ENCODE results near the gene SPDYE4.

SPDYE4 gene

DNA sequence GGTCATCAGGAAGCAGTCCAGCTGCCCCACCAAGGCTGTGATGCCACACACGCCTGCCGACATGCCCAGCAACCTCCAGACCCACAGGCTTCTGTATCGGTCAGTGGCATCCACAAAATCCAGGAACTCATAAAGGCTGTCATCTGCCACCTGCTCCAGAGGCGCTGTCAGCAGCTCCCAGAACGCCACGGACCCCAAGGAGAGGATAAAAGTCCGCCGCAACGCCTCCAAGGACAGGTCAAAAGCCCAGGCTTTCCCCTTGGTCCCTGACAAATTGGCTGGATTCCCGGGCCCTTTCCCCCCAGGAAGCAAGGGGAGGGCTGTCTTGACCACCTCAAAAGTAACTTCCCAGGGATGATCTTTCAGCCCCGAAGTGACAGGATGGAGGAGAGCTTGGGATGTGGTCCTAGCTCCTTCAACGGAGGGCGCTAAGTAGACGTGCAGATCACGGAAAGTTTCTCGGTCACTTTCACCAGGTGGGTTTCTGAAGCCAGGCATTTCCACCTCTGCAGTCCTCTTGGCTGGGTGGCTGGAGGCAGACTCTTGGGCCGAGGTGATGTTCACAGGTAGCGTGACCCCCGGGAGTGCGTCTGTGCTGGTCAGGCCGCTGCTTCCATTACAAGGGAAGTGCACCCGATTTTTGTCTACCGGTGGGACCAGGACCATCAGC lies 40.0 kb upstream of the SPDYE4 start:
- 83 to 85% methylated on average over 22 to 23 of the region's 23 CpGs for WGBS, 2 experiments (ENCODE audit: insufficient coverage in 2 of 2)
- Histone ChIP-seq H3K4me3 (ENCODE audit: extremely low read depth, insufficient read depth, low read length, poor library complexity, severe bottlenecking) (no peak overlapping the region), H3K27ac (ENCODE audit: low read depth, low read length, severe bottlenecking) (no peak overlapping the region), H3K36me3 (ENCODE audit: control insufficient read depth, insufficient read depth, low read length) (no peaks in the 10 kb centered on the region), H3K4me1 (ENCODE audit: control insufficient read depth, insufficient read depth, low read length, poor library complexity, severe bottlenecking) (no peaks in the 10 kb centered on the region), H3K9me3 (ENCODE audit: control insufficient read depth, low read length) (no peaks in the 10 kb centered on the region)

DNA sequence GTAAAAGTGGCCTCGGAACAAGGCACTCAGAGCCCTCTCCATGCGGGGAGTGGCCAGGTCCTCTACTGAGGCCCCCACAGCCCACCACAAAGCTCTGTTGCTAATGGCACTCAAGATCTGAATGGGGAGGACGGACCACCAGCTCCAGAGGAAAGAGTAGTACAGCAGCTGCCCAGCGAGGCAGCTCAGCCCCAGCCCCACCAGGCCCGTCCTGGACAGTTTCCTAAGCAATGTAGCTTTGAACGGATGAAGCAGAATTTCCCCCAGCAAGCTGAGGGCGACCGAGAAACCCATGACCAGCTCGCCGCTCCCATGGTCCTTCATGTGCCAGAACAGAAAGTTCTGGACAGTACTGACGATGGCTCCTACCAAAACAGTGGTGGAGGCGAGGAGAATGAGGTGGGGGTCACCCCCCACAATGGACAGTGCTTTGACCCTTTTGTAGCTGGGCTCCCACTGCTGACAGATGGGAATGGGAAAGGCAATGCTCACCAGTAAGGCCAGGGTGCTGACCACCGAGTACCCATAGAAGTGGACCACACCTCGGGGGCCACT lies 39.4 kb upstream of the SPDYE4 start:
- no peaks in the 10 kb centered on the region for H3K36me3 ChIP-seq (ENCODE audit: control insufficient read depth, insufficient read depth, low read length)
- H3K9me3 ChIP-seq (ENCODE audit: control insufficient read depth, low read length) = no peaks in the 10 kb centered on the region
- no peak overlapping the region for H3K27ac ChIP-seq (ENCODE audit: low read depth, low read length, severe bottlenecking)
- H3K4me3 ChIP-seq (ENCODE audit: extremely low read depth, insufficient read depth, low read length, poor library complexity, severe bottlenecking) = no peak overlapping the region
- WGBS, 2 experiments (ENCODE audit: insufficient coverage in 2 of 2) = 87 to 88% methylated on average over 13 to 14 of the region's 14 CpGs
- H3K4me1 ChIP-seq (ENCODE audit: control insufficient read depth, insufficient read depth, low read length, poor library complexity, severe bottlenecking) = no peaks in the 10 kb centered on the region

DNA sequence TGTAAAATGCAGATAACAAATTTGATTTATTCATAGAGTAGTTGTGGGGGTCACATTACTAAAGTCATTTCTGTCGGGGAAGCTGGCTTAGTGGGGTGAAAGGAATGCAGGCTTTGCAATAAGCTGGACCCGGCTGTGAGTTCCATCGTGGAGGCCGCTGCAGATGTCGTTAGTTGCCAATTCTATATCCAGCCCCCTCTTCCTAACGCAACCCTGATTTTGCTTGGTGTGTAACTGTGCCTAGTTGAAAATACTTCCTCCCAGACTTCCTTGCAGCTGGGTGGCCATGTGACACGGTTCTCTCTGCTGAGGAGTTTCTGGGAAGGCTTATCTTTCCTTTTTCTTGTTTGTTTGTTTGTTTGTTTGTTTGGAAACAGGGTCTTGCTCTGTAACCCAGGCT lies 36.3 kb upstream of the SPDYE4 start:
- Histone ChIP-seq H3K36me3 (ENCODE audit: control insufficient read depth, insufficient read depth, low read length) (no peaks in the 10 kb centered on the region), H3K27ac (ENCODE audit: low read depth, low read length, severe bottlenecking) (no peak overlapping the region), H3K4me3 (ENCODE audit: extremely low read depth, insufficient read depth, low read length, poor library complexity, severe bottlenecking) (no peak overlapping the region), H3K9me3 (ENCODE audit: control insufficient read depth, low read length) (peaks cover 12% of the 10 kb centered on the region), H3K4me1 (ENCODE audit: control insufficient read depth, insufficient read depth, low read length, poor library complexity, severe bottlenecking) (no peaks in the 10 kb centered on the region)
- WGBS, 2 experiments (ENCODE audit: insufficient coverage in 2 of 2) = 88 to 91% methylated on average over 5 of the region's 7 CpGs

GRCh38 chr17:8793649-8794048 lies 35.3 kb upstream of the SPDYE4 start:
- peaks cover 12% of the 10 kb centered on the region for H3K9me3 ChIP-seq (ENCODE audit: control insufficient read depth, low read length)
- 92% methylated on average over 1 of the region's 2 CpGs; no CpG with 5 or more reads in 1 of the 2 experiments for WGBS, 2 experiments (ENCODE audit: insufficient coverage in 2 of 2)

GRCh38 chr17:8792646-8793045 lies 34.3 kb upstream of the SPDYE4 start:
- H3K4me3 ChIP-seq (ENCODE audit: extremely low read depth, insufficient read depth, low read length, poor library complexity, severe bottlenecking) = no peak overlapping the region
- no peaks in the 10 kb centered on the region for H3K4me1 ChIP-seq (ENCODE audit: control insufficient read depth, insufficient read depth, low read length, poor library complexity, severe bottlenecking)
- 93 to 100% methylated on average over 2 to 3 of the region's 6 CpGs for WGBS, 2 experiments (ENCODE audit: insufficient coverage in 2 of 2)
- no peaks in the 10 kb centered on the region for H3K36me3 ChIP-seq (ENCODE audit: control insufficient read depth, insufficient read depth, low read length)
- no peak overlapping the region for H3K27ac ChIP-seq (ENCODE audit: low read depth, low read length, severe bottlenecking)
- H3K9me3 ChIP-seq (ENCODE audit: control insufficient read depth, low read length) = peaks cover 12% of the 10 kb centered on the region

More at GRCh38 chr17:8793649-8794048, 35.3 kb upstream of the SPDYE4 start:
- Histone ChIP-seq H3K27ac (ENCODE audit: low read depth, low read length, severe bottlenecking) (no peak overlapping the region), H3K36me3 (ENCODE audit: control insufficient read depth, insufficient read depth, low read length) (no peaks in the 10 kb centered on the region), H3K4me3 (ENCODE audit: extremely low read depth, insufficient read depth, low read length, poor library complexity, severe bottlenecking) (no peak overlapping the region), H3K4me1 (ENCODE audit: control insufficient read depth, insufficient read depth, low read length, poor library complexity, severe bottlenecking) (no peaks in the 10 kb centered on the region)

DNA sequence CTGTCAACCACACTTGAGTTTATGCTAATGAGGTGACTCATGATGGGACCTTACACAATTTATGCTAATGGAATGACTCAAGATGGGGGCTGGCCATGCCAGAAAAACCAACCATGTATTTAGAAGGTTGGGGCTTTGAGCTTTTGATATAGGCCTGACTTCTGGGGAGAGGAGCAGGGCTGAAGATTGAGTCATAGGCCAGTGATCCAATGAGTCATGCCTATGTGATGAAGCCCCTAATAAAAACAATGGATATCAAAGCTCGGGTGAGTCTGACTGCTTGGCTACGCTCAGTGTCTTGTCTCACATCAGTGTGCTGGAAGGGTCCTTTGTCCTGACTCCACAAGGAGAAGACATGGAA lies 33.5 kb upstream of the SPDYE4 start:
- WGBS, 2 experiments (ENCODE audit: insufficient coverage in 2 of 2) = 100% methylated on average over 2 of the region's 2 CpGs

GRCh38 chr17:8791248-8791909 lies 33.0 kb upstream of the SPDYE4 start:
- Histone ChIP-seq H3K36me3 (ENCODE audit: control insufficient read depth, insufficient read depth, low read length) (no peaks in the 10 kb centered on the region), H3K4me3 (ENCODE audit: extremely low read depth, insufficient read depth, low read length, poor library complexity, severe bottlenecking) (no peak overlapping the region), H3K27ac (ENCODE audit: low read depth, low read length, severe bottlenecking) (no peak overlapping the region), H3K9me3 (ENCODE audit: control insufficient read depth, low read length) (peaks cover 12% of the 10 kb centered on the region), H3K4me1 (ENCODE audit: control insufficient read depth, insufficient read depth, low read length, poor library complexity, severe bottlenecking) (no peaks in the 10 kb centered on the region)
- WGBS, 2 experiments (ENCODE audit: insufficient coverage in 2 of 2) = 80 to 89% methylated on average over 1 of the region's 4 CpGs

More for the DNA sequence above, 33.5 kb upstream of the SPDYE4 start:
- Histone ChIP-seq H3K9me3 (ENCODE audit: control insufficient read depth, low read length) (peaks cover 12% of the 10 kb centered on the region), H3K4me3 (ENCODE audit: extremely low read depth, insufficient read depth, low read length, poor library complexity, severe bottlenecking) (no peak overlapping the region), H3K36me3 (ENCODE audit: control insufficient read depth, insufficient read depth, low read length) (no peaks in the 10 kb centered on the region), H3K27ac (ENCODE audit: low read depth, low read length, severe bottlenecking) (no peak overlapping the region), H3K4me1 (ENCODE audit: control insufficient read depth, insufficient read depth, low read length, poor library complexity, severe bottlenecking) (no peaks in the 10 kb centered on the region)

- H3K27ac ChIP-seq (ENCODE audit: low read depth, low read length, severe bottlenecking) = no peak overlapping the region
- 70 to 73% methylated on average over 6 to 8 of the region's 10 CpGs for WGBS, 2 experiments (ENCODE audit: insufficient coverage in 2 of 2)
- no peaks in the 10 kb centered on the region for H3K4me1 ChIP-seq (ENCODE audit: control insufficient read depth, insufficient read depth, low read length, poor library complexity, severe bottlenecking)
- H3K36me3 ChIP-seq (ENCODE audit: control insufficient read depth, insufficient read depth, low read length) = no peaks in the 10 kb centered on the region
- H3K4me3 ChIP-seq (ENCODE audit: extremely low read depth, insufficient read depth, low read length, poor library complexity, severe bottlenecking) = no peak overlapping the region
- peaks cover 12% of the 10 kb centered on the region for H3K9me3 ChIP-seq (ENCODE audit: control insufficient read depth, low read length)
Measured at GRCh38 chr17:8789743-8790142, 31.4 kb upstream of the SPDYE4 start.

DNA sequence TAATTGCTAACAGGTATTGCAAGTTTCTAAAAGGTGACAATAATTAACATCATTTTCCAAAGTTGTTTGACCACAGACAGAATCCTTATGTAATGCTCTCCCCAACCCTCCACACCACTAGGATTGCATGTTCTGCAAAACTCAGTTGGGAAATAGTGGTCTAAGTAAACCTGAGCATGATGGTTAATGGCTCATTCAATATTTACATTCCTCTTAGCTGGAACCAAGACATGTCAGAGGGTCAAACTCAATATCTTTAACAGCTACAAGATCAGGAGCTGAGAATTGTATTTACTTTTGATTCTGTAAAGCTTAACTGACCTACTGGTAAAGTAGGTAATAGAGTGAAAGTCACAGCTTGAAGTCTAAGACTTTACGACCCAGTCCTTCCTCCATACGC lies 30.7 kb upstream of the SPDYE4 start:
- Histone ChIP-seq H3K36me3 (ENCODE audit: control insufficient read depth, insufficient read depth, low read length) (no peaks in the 10 kb centered on the region), H3K27ac (ENCODE audit: low read depth, low read length, severe bottlenecking) (no peak overlapping the region), H3K9me3 (ENCODE audit: control insufficient read depth, low read length) (peaks cover 12% of the 10 kb centered on the region), H3K4me1 (ENCODE audit: control insufficient read depth, insufficient read depth, low read length, poor library complexity, severe bottlenecking) (no peaks in the 10 kb centered on the region), H3K4me3 (ENCODE audit: extremely low read depth, insufficient read depth, low read length, poor library complexity, severe bottlenecking) (no peak overlapping the region)
- WGBS, 2 experiments (ENCODE audit: insufficient coverage in 2 of 2) = 86 to 100% methylated on average over 2 of the region's 2 CpGs

DNA sequence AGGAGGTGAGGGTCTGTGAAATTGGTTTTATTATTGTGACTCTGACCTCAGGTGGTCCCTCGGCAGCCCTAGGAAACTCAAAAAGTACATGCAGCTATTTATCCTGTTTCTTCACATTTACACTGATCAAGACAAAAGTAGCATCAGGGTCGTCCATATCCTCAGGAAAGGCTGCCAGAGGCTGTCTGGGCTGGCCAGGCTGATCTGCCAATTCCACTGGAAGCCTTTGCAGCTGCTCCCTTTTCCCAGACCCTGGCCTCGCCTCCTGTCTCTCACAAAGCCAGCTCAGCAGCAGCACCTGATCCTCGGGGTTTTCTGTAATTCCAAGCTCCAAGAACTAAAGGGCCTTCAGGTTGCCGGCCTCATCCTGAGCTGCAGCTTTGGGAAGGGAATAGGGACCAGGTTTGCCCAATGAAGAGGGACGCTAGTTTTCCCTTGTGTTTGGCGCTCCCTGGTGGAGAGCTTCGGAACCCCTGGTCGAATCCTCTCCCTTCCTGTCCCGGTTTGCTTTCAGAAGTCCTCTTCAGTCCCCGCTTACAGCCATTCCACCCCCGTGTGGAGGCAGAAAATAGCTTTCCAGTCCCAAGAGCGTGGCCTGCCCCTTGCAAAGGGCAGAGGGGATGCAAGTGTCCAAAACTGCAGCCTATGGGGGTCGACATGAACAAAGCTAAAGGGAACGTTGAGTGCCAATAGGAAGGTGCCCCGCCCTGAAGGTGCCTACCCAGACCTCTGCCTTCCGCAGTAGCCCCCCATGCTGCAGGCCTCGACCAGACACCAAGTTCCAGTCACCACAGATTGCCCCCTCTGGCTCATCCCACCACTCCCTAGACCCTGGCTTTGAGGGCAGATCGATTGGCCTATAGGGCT lies 27.4 kb upstream of the SPDYE4 start:
- no peaks in the 10 kb centered on the region for H3K36me3 ChIP-seq (ENCODE audit: control insufficient read depth, insufficient read depth, low read length)
- no peak overlapping the region for H3K4me3 ChIP-seq (ENCODE audit: extremely low read depth, insufficient read depth, low read length, poor library complexity, severe bottlenecking)
- no peaks in the 10 kb centered on the region for H3K9me3 ChIP-seq (ENCODE audit: control insufficient read depth, low read length)
- H3K27ac ChIP-seq (ENCODE audit: low read depth, low read length, severe bottlenecking) = no peak overlapping the region
- 29 to 54% methylated on average over 13 to 14 of the region's 19 CpGs for WGBS, 2 experiments (ENCODE audit: insufficient coverage in 2 of 2)
- H3K4me1 ChIP-seq (ENCODE audit: control insufficient read depth, insufficient read depth, low read length, poor library complexity, severe bottlenecking) = no peaks in the 10 kb centered on the region

Data from mesodermal cell (in vitro differentiated cells).